Prostate gland (tissue), 2 donors: ENCODE results near the gene SDHC.

ENCODE experiments used
- POLR2AphosphoS5 ChIP-seq: sonication (generic); formaldehyde crosslinking; IDR thresholded peaks from one replicate; pipeline ENCODE4 v1.6.1; 2017; ENCODE audit warnings: antibody characterized with exemption
- TF ChIP-seq, protein P1 (sequence below), 4 experiments: fragments of 200-600 bp in 2 of 4; fragments of 450-650 bp in 2 of 4; sonication (generic) in 2 of 4; IDR thresholded peaks; 1 replicate in 3 of 4; 2 replicates in 1 of 4; pipeline ENCODE4 v1.5.1; 2016 to 2019; ENCODE audit warnings: antibody characterized with exemption in 4 of 4, mild to moderate bottlenecking in 2 of 4, moderate library complexity in 2 of 4

DNA sequence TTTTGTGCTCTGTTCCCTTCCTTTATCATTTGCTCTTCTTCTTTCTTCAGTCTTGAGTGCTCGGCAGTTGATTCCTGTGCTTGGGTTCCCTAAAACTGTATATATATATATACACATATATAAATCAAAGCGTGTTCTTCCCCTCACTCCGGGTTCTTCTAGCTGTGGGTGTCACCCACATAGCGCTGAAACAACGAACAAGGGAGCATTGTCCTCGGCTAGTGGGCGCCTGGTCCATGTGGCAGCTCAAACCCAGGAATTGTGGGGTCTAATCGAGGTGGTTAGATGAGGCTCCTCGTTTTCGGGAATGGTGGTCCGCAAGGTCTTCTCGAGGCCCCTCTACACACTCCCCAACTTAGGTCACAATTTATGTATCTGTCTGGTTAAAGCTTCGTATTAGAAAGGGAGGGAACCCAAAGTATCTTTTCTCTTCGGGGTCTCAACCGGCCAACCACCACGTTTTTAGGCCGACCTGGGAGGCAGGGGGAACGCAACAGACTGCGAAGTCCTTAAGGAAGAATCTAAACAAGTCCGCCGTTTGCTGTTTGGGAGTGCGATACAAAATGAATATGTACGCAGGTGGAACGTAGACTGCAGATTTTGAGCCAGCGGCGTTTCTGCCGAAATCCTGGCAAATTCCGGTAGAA, 504 bp upstream of the SDHC start:
- TF ChIP-seq, protein P1, sequence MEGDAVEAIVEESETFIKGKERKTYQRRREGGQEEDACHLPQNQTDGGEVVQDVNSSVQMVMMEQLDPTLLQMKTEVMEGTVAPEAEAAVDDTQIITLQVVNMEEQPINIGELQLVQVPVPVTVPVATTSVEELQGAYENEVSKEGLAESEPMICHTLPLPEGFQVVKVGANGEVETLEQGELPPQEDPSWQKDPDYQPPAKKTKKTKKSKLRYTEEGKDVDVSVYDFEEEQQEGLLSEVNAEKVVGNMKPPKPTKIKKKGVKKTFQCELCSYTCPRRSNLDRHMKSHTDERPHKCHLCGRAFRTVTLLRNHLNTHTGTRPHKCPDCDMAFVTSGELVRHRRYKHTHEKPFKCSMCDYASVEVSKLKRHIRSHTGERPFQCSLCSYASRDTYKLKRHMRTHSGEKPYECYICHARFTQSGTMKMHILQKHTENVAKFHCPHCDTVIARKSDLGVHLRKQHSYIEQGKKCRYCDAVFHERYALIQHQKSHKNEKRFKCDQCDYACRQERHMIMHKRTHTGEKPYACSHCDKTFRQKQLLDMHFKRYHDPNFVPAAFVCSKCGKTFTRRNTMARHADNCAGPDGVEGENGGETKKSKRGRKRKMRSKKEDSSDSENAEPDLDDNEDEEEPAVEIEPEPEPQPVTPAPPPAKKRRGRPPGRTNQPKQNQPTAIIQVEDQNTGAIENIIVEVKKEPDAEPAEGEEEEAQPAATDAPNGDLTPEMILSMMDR (IDR thresholded peaks at IDR 0.05) = no peak
- TF ChIP-seq POLR2AphosphoS5 = no peak
